Measurements from ENCODE around the gene TUBA1B. TPM values are rescaled to one million over a fixed set of nuclear protein-coding genes. Genes with fewer than 3 reads are reported as not detected.
A peak's percentile ranks its signal among the peaks of the same experiment; 100 is the strongest.
"Not testable (repeated sequence)": the region's sequence is repeated elsewhere in the genome, so short reads cannot be mapped to it uniquely, and the experiment has no call there.

Gene TUBA1B
- total RNA-seq (2014; rRNA removed; shearing (Covaris generic)) = 3,840 and 4,099 TPM in 2 replicates

DNA sequence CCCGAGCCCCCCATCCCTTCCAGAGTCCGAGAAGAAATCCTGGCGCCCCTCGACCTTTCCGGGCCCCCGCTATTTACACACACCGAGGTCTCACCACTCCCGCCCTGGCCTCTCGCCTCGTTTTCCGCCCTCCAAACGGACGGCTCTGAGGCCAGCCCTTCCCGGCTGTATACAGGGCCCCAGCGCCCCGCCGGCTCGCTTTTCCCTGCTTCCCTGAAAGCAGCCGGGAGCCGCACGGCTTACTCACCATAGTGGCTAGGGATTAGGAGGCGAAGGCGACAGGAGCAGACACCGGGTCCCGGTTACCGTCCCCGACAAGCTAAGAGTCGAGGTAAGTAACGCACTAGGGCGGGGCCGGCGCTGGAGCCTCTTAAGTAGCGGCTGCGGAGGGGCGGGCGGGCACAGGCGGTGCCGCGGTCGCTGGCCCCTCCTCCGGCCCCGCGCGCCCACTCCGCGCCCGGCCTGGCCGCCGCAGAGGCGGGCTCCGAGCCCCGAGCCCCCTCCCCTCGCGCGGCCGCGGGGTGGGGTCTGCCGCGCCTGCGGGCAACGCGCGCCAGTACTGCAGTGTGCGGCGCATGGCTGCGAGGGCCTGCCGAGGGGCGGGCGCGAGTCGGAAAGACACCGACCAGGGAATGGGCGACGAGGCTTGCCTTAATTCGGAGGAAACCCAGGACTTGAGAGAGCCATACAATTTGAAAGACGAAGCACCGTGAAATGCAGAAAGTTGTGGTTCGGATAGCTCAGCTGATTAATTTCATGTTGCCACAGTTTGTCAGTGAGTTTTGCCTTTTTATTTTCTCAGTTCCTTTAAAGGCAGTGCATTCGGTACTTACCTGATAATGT is at the start of gene TUBA1B:
Gene TUBA1B (minus strand): TSS at position 345 of the 843 bp plus-strand sequence. CDS start 95 bp downstream, at position 250.
- DNase-seq (ENCODE audit: low spot score) = peak; percentile 73

- no peak for DNase-seq (ENCODE audit: low spot score)
Measured at GRCh38 chr12:49174218-49174617, 43.0 kb upstream of the TUBA1B start.

DNA sequence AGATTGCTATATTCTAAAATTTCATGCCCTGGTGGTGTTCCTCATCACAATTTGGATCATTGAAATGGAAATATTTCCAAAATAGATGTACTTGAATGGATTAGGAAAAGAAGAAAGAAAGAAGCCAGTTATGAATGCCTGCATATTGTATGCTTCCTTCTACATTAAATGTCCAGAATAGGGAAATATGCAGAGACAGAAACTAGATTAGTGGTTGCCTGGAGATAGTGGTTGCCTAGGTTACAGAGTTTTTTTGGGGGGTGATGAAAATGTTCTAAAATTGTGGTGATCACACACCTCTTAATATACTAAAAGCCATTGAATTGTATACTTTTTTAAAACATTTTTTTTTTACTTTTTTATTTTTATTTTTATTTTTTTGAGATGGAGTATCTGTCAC is 39.7 kb upstream of the TUBA1B start:
- no peak for DNase-seq (ENCODE audit: low spot score)

DNA sequence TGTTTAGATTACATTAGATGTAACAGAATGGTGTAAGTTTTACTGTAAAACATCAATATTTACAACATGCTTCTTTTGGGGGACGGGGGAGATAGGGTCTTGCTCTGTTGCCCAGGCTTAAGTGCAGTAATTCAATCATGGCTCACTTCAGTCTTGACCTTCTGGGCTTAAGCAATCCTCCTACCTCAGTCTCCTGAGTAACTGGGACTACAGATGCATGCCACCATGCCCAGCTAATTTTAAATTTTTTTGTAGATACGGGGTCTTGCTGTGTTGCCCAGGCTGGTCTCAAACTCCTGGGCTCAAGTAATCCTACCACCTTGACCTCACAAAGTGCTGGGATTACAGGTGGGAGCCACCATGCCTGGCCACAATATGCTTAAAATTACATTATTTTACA is 33.9 kb upstream of the TUBA1B start:
- DNase-seq (ENCODE audit: low spot score) = no peak

DNA sequence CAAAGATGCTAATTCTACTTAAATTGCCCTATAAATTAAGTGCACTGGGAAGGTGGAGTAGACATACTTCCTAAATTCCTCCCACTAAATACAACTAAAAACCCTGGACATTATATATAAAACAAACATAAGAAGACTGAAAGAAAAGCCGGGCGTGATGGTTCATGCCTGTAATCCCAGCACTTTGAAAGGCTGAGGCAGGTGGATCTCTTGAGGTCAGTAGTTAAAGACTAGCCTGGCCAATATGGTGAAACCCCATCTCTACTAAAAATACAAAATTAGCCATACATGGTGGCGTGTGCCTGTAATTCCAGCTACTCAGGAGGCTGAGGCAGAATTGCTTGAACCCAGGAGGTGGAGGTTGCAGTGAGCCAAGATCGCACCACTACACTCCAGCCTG is 30.7 kb upstream of the TUBA1B start:
- DNase-seq (ENCODE audit: low spot score) = not testable (repeated sequence)

DNA sequence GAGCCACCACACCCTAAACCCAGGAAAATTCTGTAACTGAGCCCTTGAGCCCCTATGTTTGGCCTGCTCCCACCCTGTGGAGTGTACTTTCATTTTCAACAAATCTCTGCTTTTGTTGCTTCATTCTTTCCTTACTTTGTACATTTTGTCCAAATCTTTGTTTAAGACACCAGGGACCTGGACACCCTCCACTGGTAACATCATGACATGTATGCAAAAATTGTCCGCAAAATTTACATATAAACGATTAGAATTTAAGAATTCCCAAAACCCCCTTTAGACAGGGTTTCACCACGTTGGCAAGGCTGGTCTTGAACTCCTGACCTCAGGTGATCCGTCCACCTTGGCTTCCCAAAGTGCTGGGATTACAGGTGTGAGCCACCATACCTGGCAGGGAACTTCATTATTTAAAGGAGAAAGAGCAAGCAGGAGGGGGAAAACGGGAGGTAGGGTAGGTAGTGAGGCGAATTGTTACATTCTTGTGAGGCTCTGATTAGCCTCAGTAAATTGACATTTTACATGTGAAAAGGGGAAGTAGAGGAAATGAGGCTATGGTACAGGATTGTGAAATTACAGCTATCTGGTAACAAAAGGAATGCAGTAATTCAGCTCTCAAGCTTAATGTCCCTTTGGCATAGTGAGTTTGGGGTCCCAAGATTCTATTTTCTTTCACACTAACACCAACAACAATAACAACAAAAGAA is 30.0 kb upstream of the TUBA1B start:
- no peak for DNase-seq (ENCODE audit: low spot score)

DNA sequence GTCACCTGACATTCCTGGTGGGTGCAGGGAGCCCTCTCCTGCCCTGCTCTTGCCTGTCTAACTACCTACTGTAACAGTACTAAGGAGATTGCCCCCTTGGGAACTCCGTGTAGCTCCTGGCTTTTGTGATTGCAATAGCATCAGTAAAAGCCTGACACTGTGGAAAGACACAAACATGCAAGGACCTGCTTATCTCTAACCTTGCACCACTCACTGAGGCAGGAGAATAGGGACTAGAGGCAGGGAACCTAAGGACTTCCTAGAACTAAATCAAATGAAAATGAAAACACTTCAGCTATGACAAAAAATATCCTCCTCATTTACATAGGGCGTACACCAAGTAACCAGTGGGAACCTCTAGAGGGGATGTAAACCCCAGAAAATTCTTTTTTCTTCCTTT is 29.2 kb upstream of the TUBA1B start:
- no peak for DNase-seq (ENCODE audit: low spot score)

DNA sequence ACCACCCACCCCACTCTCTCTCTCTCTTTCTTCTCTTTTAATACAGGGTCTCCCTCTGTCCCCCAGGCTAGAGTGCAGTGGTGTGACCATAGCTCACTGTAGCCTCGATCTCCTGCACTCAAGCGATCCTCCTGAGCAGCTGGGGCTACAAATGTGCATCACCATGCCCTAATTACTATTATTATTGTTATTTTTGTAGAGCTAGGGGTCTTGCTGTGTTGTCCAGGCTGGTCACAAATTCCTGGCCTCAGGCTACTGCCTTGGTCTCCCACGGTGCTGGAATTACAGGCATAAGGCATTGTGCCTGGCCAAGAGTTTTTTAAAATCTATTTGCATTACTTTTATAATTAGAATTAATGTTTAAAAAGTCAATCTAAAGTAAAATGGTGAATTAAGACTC is 23.0 kb upstream of the TUBA1B start:
- DNase-seq (ENCODE audit: low spot score) = no peak

DNA sequence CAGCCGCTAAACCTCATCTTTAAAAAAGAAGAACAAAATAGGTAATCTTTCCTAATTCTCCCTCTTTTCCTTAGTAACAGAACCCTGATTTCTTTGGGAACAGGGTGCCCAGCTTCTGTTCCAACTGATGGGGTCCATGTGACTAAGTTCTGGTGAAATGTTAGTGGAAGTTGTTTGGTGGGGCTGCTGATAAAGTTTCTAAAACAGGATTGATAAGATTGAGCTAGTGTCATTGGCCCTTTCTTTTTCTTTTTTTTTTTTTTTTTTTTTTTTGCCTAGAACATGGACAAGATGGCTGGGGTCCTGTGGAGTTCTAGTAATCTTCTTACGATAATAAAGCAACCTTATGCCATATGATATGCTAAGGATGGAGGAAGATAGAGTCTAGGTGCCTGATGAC is 16.2 kb upstream of the TUBA1B start:
- no peak for DNase-seq (ENCODE audit: low spot score)

GRCh38 chr12:49146406-49146805 is 15.2 kb upstream of the TUBA1B start:
- no peak for DNase-seq (ENCODE audit: low spot score)

DNA sequence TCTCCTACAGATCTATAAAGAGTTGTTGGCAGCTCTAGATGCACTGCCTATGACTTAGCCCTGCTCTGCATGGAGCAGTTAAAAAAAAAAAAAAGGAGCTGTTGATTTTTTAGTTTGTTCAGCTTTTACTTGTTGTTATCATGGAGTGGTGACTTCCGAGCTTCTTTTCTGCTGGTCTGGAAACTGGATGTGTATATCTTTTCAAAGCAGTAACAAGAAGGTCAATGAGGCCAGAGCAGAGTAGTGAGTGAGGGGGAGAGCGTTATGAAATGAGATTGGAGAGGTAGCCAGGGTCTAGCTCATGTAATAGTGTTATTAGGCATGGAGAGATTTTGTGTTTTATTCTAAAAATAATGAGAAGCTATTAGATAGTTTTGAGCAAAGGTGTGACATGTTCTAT is 13.2 kb upstream of the TUBA1B start:
- no peak for DNase-seq (ENCODE audit: low spot score)

- DNase-seq (ENCODE audit: low spot score) = no peak
Measured at GRCh38 chr12:49138999-49139398, 7.8 kb upstream of the TUBA1B start.

- no peak for DNase-seq (ENCODE audit: low spot score)
Measured at GRCh38 chr12:49138587-49138986, 7.4 kb upstream of the TUBA1B start.

DNA sequence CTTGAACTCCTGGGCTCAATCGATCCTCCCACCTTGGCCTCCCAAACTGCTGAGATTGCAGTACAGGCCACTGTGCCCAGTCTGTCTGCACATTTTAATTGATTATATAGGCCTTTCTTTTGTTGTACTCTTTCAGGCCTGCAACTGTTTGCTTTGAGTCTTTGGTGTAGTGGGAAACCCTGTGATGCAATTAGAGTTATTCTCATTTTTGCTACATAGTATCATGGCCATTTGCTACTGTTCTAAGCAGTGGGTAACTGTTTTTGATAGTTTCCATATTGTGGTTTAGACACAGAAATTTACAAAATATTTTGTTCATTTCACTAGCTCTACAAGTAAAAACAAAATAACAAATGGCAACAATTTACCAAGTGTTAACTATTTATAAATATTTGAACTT is 6.3 kb upstream of the TUBA1B start:
- no peak for DNase-seq (ENCODE audit: low spot score)

DNA sequence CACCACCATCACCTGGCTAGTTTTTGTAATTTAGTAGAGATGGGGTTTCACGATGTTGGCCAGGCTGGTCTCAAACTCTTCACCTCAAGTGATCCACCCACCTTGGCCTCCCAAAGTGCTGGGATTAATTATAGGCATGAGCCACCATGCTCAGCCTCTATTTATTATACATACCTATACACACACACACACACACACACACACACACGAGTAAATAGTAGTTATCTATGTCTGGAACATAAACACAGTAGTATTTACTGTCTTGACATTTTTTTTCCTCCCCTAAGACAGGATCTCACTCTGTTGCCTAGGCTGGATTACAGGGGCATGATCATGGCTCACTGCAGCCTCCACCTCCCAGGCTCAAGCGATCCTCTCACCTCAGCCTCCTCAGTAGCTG is 5.8 kb upstream of the TUBA1B start:
- not testable (repeated sequence) for DNase-seq (ENCODE audit: low spot score)

GRCh38 chr12:49133590-49133989 is 2.4 kb upstream of the TUBA1B start:
- no peak for DNase-seq (ENCODE audit: low spot score)

DNA sequence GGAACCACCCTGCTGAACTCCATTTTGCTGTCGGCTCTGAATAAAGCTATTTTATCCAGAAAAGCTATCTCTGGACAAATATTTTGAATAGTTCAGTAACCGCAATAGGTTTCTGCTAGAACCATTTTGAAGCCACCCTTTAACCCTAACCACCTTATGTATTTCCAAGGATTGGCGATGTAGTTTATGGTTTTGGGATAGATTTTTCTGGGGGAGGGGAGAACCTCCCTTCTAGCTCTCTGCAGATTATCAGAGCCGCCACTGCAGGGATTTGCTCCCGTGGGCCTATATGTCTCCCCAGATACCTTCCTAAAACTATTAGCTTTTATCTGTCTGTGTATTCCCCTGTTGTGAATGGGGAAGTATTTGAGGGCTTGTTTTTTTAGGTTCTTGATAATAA is 1.8 kb upstream of the TUBA1B start:
- no peak for DNase-seq (ENCODE audit: low spot score)

DNA sequence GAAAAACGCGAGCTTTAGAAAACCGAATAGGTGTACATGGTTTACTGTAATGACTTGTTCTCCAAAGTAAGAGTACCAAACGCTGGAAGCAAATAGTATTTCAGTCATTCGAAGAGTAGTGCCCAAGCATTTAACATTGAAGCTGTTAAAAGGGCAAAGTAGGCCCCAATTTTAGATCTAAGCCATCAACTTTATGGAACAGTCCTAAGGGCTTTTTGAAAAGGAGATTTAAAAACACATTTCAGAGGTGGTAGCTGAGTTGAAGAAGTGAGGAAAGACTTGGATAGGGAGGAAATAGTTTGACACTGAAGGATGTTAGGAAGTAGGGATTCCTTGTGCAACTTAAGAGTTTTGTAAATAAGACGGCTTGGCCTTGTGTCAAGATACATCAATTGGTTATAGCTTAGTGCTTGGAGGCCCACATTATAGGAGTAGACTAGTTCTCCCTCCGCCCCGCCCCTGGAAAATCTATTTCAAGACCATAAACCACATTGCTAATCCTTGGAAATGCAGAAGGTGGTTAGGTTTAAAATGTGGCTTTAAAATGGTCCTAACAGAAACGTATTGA is 783 bp upstream of the TUBA1B start:
- DNase-seq (ENCODE audit: low spot score) = peak; percentile 40

DNA sequence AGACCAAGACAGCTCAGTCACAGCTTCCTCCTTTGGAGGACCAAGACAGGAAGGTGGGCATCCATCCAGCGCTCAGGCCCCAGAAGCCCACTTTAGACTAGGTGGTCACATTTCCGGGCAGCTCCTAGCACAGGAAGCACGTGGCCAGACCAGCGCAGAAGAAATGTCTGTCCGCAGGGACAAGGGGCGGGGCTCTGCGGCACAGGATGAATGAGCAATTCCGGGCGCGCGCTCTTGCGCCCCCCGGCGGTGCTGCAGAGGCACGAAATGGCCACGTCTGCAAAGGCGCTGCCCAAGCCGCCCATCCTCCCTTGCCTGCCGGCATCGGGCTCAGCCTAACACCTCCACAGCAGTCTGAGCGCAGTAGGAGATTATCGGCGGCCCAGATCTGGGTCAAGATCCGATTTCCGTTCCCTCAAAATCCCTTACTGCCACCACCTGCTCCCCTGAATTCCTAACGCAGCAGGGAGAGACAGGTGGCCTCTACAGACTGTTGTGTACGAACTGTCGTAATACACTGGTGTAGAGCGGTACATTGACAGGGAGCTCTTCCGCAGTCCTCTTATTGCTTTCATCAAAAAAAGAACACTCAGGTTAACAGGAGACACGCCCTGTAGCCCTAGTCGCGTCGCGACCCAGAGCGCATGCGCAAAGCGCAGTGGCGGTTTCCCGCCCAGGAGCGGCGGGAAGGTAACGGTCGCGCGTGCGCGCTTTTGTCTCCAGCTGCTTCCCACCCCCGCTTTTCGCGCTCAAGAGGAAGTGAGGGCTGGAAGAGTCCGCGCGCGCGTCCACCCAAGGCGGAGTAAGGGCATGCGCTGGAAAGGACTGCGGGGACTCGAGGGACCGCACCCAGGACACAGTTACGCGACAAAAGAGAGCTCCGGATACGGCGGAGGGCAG is 794 bp downstream of the TUBA1B start:
- peak; percentile 94 for DNase-seq (ENCODE audit: low spot score)

DNA sequence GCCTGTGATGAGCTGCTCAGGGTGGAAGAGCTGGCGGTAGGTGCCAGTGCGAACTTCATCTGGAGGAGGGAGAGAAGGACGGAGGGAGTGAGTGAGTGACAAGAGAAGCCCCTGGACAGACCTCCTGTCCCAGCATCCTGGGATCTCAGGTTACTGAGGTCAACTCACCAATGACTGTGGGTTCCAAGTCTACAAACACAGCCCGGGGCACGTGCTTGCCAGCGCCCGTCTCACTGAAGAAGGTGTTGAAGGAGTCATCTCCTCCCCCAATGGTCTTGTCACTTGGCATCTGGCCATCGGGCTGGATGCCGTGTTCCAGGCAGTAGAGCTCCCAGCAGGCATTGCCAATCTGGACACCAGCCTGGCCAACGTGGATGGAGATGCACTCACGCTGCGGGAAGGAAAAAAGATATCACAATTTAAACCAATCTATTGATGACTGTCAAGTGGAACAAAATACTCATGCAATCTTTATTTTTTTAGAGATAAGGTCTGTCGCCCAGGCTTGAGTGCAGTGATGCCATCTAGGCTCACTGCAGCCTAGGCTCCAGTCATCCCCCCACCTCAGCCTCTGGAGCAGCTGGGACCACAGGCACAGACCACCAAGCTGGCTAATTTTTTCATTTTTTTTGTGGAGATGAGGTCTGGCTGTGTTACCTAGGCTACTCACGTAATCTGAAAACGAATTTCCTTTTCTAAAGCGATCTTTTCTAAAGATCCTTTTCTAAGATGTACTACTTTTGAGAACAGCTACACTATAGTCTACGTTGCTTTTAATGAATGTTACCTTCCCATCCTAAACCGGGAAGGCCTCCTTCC is 1.7 kb downstream of the TUBA1B start:
- DNase-seq (ENCODE audit: low spot score) = no peak

DNA sequence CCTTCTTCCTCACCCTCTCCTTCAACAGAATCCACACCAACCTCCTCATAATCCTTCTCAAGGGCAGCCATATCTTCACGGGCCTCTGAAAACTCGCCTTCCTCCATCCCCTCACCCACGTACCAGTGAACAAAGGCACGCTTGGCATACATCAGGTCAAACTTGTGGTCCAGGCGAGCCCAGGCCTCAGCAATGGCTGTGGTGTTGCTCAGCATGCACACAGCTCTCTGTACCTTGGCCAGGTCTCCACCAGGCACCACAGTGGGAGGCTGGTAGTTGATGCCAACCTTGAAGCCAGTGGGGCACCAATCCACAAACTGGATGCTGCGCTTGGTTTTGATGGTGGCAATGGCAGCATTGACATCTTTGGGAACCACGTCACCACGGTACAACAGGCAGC is 3.2 kb downstream of the TUBA1B start:
- not testable (repeated sequence) for DNase-seq (ENCODE audit: low spot score)

Data from H4 (cell line).